H9 (cell line): Measurements from ENCODE around the gene DGKH. TPM values are rescaled to one million over a fixed set of nuclear protein-coding genes. Genes with fewer than 3 reads are reported as not detected.

Experiments used
- DNase-seq: peaks from one replicate; pipeline ENCODE4 v3.0.0-alpha.2; 2017
- H2AFZ ChIP-seq: one replicate; pipeline ENCODE4 v1.6.1; 2013; ENCODE audit warnings: mild to moderate bottlenecking, low read length, control low read depth, moderate library complexity
- H2AK5ac ChIP-seq: 2 replicates; pipeline ENCODE4 v1.6.1; 2013; ENCODE audit warnings: low read length, control low read depth, mixed read lengths; ENCODE audit not compliant: insufficient read length
- H2BK120ac ChIP-seq: one replicate; pipeline ENCODE4 v1.6.1; 2013; ENCODE audit warnings: low read depth, mild to moderate bottlenecking, low read length, control low read depth, inconsistent platforms; ENCODE audit not compliant: poor library complexity, severe bottlenecking
- H2BK12ac ChIP-seq: 2 replicates; pipeline ENCODE4 v1.6.1; 2013; ENCODE audit warnings: low read length, control low read depth, mixed read lengths, low read depth; ENCODE audit not compliant: insufficient read length
- H2BK15ac ChIP-seq: 2 replicates; pipeline ENCODE4 v1.6.1; 2013; ENCODE audit warnings: low read depth, low read length, control low read depth
- H2BK20ac ChIP-seq: one replicate; pipeline ENCODE4 v1.6.1; 2013; ENCODE audit warnings: low read depth, mild to moderate bottlenecking, low read length, control low read depth, inconsistent platforms; ENCODE audit not compliant: poor library complexity, severe bottlenecking
- H2BK5ac ChIP-seq: 2 replicates; pipeline ENCODE4 v1.6.1; 2013; ENCODE audit warnings: low read length, control low read depth, mixed read lengths; ENCODE audit not compliant: insufficient read length
- H3K14ac ChIP-seq: 2 replicates; pipeline ENCODE4 v1.6.1; 2013; ENCODE audit warnings: low read length, control low read depth; ENCODE audit not compliant: insufficient read depth
- H3K18ac ChIP-seq: 2 replicates; pipeline ENCODE4 v1.6.1; 2013; ENCODE audit warnings: low read depth, mild to moderate bottlenecking, mixed read lengths, low read length, control low read depth; ENCODE audit not compliant: insufficient read length
- H3K23ac ChIP-seq: 2 replicates; pipeline ENCODE4 v1.6.1; 2013; ENCODE audit warnings: low read length, control low read depth, mixed read lengths, low read depth; ENCODE audit not compliant: insufficient read length
- H3K23me2 ChIP-seq: 2 replicates; pipeline ENCODE4 v1.6.1; 2013; ENCODE audit warnings: low read depth, mild to moderate bottlenecking, mixed read lengths, low read length, control low read depth; ENCODE audit not compliant: insufficient read length, poor library complexity, severe bottlenecking
- H3K27ac ChIP-seq: 2 replicates; pipeline ENCODE4 v1.5.1; 2013; ENCODE audit warnings: low read length, control low read depth, mixed read lengths, low read depth; ENCODE audit not compliant: insufficient read length
- H3K27me3 ChIP-seq: 2 replicates; pipeline ENCODE4 v1.6.1; 2013; ENCODE audit warnings: low read length, control low read depth, inconsistent platforms; ENCODE audit not compliant: insufficient read depth
- H3K4ac ChIP-seq: 2 replicates; pipeline ENCODE4 v1.6.1; 2013; ENCODE audit warnings: low read depth, mild to moderate bottlenecking, control low read depth, inconsistent platforms, low read length, moderate library complexity
- H3K4me1 ChIP-seq: 2 replicates; pipeline ENCODE4 v1.6.1; 2013; ENCODE audit warnings: low read length, control low read depth, inconsistent platforms; ENCODE audit not compliant: insufficient read depth
- H3K4me2 ChIP-seq: 2 replicates; pipeline ENCODE4 v1.6.1; 2013; ENCODE audit warnings: low read length, control low read depth, mixed read lengths; ENCODE audit not compliant: insufficient read length, insufficient read depth
- H3K56ac ChIP-seq: 2 replicates; pipeline ENCODE4 v1.6.1; 2013; ENCODE audit warnings: low read depth, mild to moderate bottlenecking, mixed read lengths, low read length, control low read depth; ENCODE audit not compliant: insufficient read length
- H3K79me1 ChIP-seq: 2 replicates; pipeline ENCODE4 v1.6.1; 2013; ENCODE audit warnings: low read depth, mild to moderate bottlenecking, moderate library complexity, low read length, control low read depth, inconsistent platforms; ENCODE audit not compliant: insufficient read depth, poor library complexity, severe bottlenecking
- H3K79me2 ChIP-seq: 2 replicates; pipeline ENCODE4 v1.6.1; 2013; ENCODE audit warnings: low read length, control low read depth, inconsistent platforms; ENCODE audit not compliant: insufficient read depth
- H3K9ac ChIP-seq: 2 replicates; pipeline ENCODE4 v1.6.1; 2013; ENCODE audit warnings: low read length, control low read depth, mixed read lengths; ENCODE audit not compliant: insufficient read length; ENCODE audit errors: extremely low read depth
- H3K9me3 ChIP-seq: one replicate; pipeline ENCODE4 v1.6.1; 2013; ENCODE audit warnings: low read depth, low read length, inconsistent platforms; ENCODE audit not compliant: control insufficient read depth
- H3T11ph ChIP-seq: one replicate; pipeline ENCODE4 v1.6.1; 2013; ENCODE audit warnings: mild to moderate bottlenecking, low read length, control low read depth, inconsistent platforms
- H4K20me1 ChIP-seq: one replicate; pipeline ENCODE4 v1.6.1; 2013; ENCODE audit not compliant: control insufficient read depth, insufficient read length, insufficient read depth
- H4K5ac ChIP-seq: 2 replicates; pipeline ENCODE4 v1.6.1; 2013; ENCODE audit warnings: low read depth, mild to moderate bottlenecking, mixed read lengths, low read length, control low read depth; ENCODE audit not compliant: insufficient read length
- H4K8ac ChIP-seq: replicated peaks from 2 replicates; pipeline ENCODE4 v1.6.1; 2013; ENCODE audit warnings: low read length, control low read depth, mixed read lengths, low read depth; ENCODE audit not compliant: insufficient read length
- H4K91ac ChIP-seq: 2 replicates; pipeline ENCODE4 v1.6.1; 2013; ENCODE audit warnings: low read depth, mild to moderate bottlenecking, moderate library complexity, mixed read lengths, low read length, control low read depth; ENCODE audit not compliant: insufficient read length
- H3K27ac Mint-ChIP-seq, 3 experiments: 2 replicates in 2 of 3; 3 replicates in 1 of 3; pipeline ENCODE4 v1.8.0; 2020 to 2021; ENCODE audit warnings: mixed read lengths in 3 of 3, mild to moderate bottlenecking in 1 of 3, moderate library complexity in 1 of 3
- H3K27me3 Mint-ChIP-seq: 2 replicates; pipeline ENCODE4 v1.8.0; 2021; ENCODE audit warnings: low read depth, mild to moderate bottlenecking, moderate library complexity, mixed read lengths
- H3K36me3 Mint-ChIP-seq, 3 experiments: 2 replicates in 2 of 3; 3 replicates in 1 of 3; pipeline ENCODE4 v1.8.0; 2020 to 2021; ENCODE audit warnings: low read depth in 3 of 3, mixed read lengths in 3 of 3; ENCODE audit not compliant: insufficient read depth in 1 of 3
- H3K4me1 Mint-ChIP-seq, 2 experiments: 2 replicates each; pipeline ENCODE4 v1.8.0; 2020; ENCODE audit warnings: mixed read lengths in 2 of 2
- H3K4me3 Mint-ChIP-seq, 2 experiments: 2 replicates in 1 of 2; 3 replicates in 1 of 2; pipeline ENCODE4 v1.8.0; 2020 to 2021; ENCODE audit warnings: mild to moderate bottlenecking in 2 of 2, mixed read lengths in 2 of 2, moderate library complexity in 1 of 2
- H3K9me3 Mint-ChIP-seq, 2 experiments: 2 replicates in 1 of 2; 3 replicates in 1 of 2; pipeline ENCODE4 v1.8.0; 2020; ENCODE audit warnings: mild to moderate bottlenecking in 2 of 2, mixed read lengths in 2 of 2, moderate library complexity in 1 of 2
- CTCF ChIP-seq: fragments of 200-600 bp; sonication (generic); conservative IDR thresholded peaks from 3 replicates; pipeline ENCODE4 v1.8.0; 2021; ENCODE audit warnings: antibody characterized with exemption, mild to moderate bottlenecking
- WGBS: extraction: QIAGEN DNeasy Blood & Tissue Kit; methylation state at CpG from one replicate; pipeline ENCODE4 v1.1.7; 2013; ENCODE audit warnings: missing lambda C conversion rate, low lambda C conversion rate, mixed read lengths; ENCODE audit not compliant: insufficient read length; ENCODE audit errors: extremely low coverage; 5-methylcytosine and 5-hydroxymethylcytosine counted together
- total RNA-seq: library from RNA; stranded (reverse); gene quantifications from 2 replicates; pipeline ENCODE4 v1.2.1, GENCODE V29; 2021

Gene DGKH
- total RNA-seq, 1 experiment from 2014 or later, result 8.6 TPM

GRCh38 chr13:42279080-42279479 is 230.6 kb downstream of the DGKH start:
- Histone ChIP-seq H4K8ac (no peak overlapping the region), H2BK20ac (no peak overlapping the region), H2BK5ac (no peak overlapping the region), H2AK5ac (no peak overlapping the region), H3K79me2 (peaks cover 11% of the 10 kb centered on the region; the same call in 1 of the 2 replicates), H2BK15ac (no peak overlapping the region), H4K20me1 (no peaks in the 10 kb centered on the region), H2BK12ac (no peak overlapping the region), H3K23ac (no peak overlapping the region), H4K91ac (no peak overlapping the region), H3K9me3 (no peaks in the 10 kb centered on the region), H3K23me2 (no peaks in the 10 kb centered on the region), H3K27me3 (no peaks in the 10 kb centered on the region), H3K79me1 (no peaks in the 10 kb centered on the region), H3T11ph (no peak overlapping the region), H2AFZ (no peak overlapping the region), H3K27ac (no peak overlapping the region), H3K4me1 (peaks cover 6% of the 10 kb centered on the region), H2BK120ac (no peak overlapping the region), H3K14ac (no peak overlapping the region), H4K5ac (no peak overlapping the region), H3K56ac (no peak overlapping the region), H3K18ac (no peak overlapping the region), H3K4ac (no peak overlapping the region), H3K4me2 (no peak overlapping the region), H3K9ac (no peak overlapping the region)
- Mint-ChIP-seq H3K36me3 (no peaks in the 10 kb centered on the region), H3K4me3 (no peak overlapping the region), H3K27me3 (no peaks in the 10 kb centered on the region), H3K27ac (no peak overlapping the region), H3K4me1 (peaks cover 42 to 45% of the 10 kb centered on the region in 2 experiments), H3K9me3 (peaks cover 0 to 4% of the 10 kb centered on the region in 2 experiments; a peak in 1 of 5 replicates)
- no peak for TF ChIP-seq CTCF
- no CpG with 5 or more reads among the region's 6 CpGs for WGBS
- DNase-seq, result no peak
